Endodermal cell (in vitro differentiated cells): ENCODE data around the gene FBLN5. TPM values are rescaled to one million over a fixed set of nuclear protein-coding genes. Genes with fewer than 3 reads are reported as not detected.

ENCODE experiments used
- DNase-seq: peaks from one replicate; pipeline ENCODE4 v3.0.0-alpha.2; 2017
- H3K27ac ChIP-seq: 2 replicates; pipeline ENCODE4 v1.5.1; 2013; ENCODE audit warnings: mild to moderate bottlenecking, low read depth, low read length, moderate library complexity
- H3K27me3 ChIP-seq: 2 replicates; pipeline ENCODE4 v1.6.1; 2013; ENCODE audit warnings: mild to moderate bottlenecking, low read length, moderate library complexity; ENCODE audit not compliant: insufficient read depth, control insufficient read depth, poor library complexity, severe bottlenecking
- H3K36me3 ChIP-seq: 2 replicates; pipeline ENCODE4 v1.7.0; 2013; ENCODE audit warnings: mild to moderate bottlenecking, low read length, moderate library complexity; ENCODE audit not compliant: control insufficient read depth, insufficient read depth
- H3K4me1 ChIP-seq: one replicate; pipeline ENCODE4 v1.7.0; 2013; ENCODE audit warnings: low read length; ENCODE audit not compliant: control insufficient read depth, insufficient read depth
- H3K4me3 ChIP-seq: 2 replicates; pipeline ENCODE4 v1.5.1; 2013; ENCODE audit warnings: mild to moderate bottlenecking, low read length, moderate library complexity
- H3K9ac ChIP-seq: 2 replicates; pipeline ENCODE4 v1.6.1; 2013; ENCODE audit warnings: mild to moderate bottlenecking, low read length, moderate library complexity; ENCODE audit not compliant: poor library complexity, severe bottlenecking; ENCODE audit errors: extremely low read depth
- H3K9me3 ChIP-seq: 2 replicates; pipeline ENCODE4 v1.6.1; 2013; ENCODE audit warnings: mild to moderate bottlenecking, low read length, moderate library complexity; ENCODE audit not compliant: control insufficient read depth
- H3K27ac Mint-ChIP-seq: 2 replicates; pipeline ENCODE4 v1.8.0; 2020; ENCODE audit warnings: mixed read lengths
- H3K27me3 Mint-ChIP-seq: 2 replicates; pipeline ENCODE4 v1.8.0; 2021; ENCODE audit warnings: mild to moderate bottlenecking, mixed read lengths; ENCODE audit not compliant: insufficient read depth
- H3K36me3 Mint-ChIP-seq: 2 replicates; pipeline ENCODE4 v1.8.0; 2020; ENCODE audit warnings: low read depth, mixed read lengths
- H3K4me1 Mint-ChIP-seq: 2 replicates; pipeline ENCODE4 v1.8.0; 2020; ENCODE audit warnings: mixed read lengths
- H3K4me3 Mint-ChIP-seq: 2 replicates; pipeline ENCODE4 v1.8.0; 2020; ENCODE audit warnings: mild to moderate bottlenecking, moderate library complexity, mixed read lengths
- H3K9me3 Mint-ChIP-seq: 2 replicates; pipeline ENCODE4 v1.8.0; 2020; ENCODE audit warnings: mild to moderate bottlenecking, mixed read lengths
- WGBS, 2 experiments: methylation state at CpG; one replicate each; pipeline versions ENCODE4 v1.1.5 to v1.1.7; 2013; ENCODE audit warnings: missing lambda C conversion rate in 2 of 2, mixed read lengths in 1 of 2; ENCODE audit not compliant: insufficient coverage in 1 of 2, insufficient read length in 1 of 2; 5-methylcytosine and 5-hydroxymethylcytosine counted together
- total RNA-seq, 2 donors: library from RNA; stranded (reverse); fragmentation: NEBNext Ultra II Directional in 1 of 2; extraction: Animal tissue kit (Norgen Biotek cat#: 25700) in 1 of 2; gene quantifications; 2 replicates in 1 of 2; 3 replicates in 1 of 2; pipeline ENCODE4 v1.2.1, GENCODE V29; 2021
- TF ChIP-seq, protein P1 (sequence below): fragments of 200-600 bp; sonication (generic); conservative IDR thresholded peaks from 2 replicates; pipeline ENCODE4 v1.5.0; 2021; ENCODE audit warnings: antibody characterized with exemption, mild to moderate bottlenecking

Gene FBLN5
- total RNA-seq, 2 donors from 2014 or later, result 4.0 to 4.8 TPM

DNA sequence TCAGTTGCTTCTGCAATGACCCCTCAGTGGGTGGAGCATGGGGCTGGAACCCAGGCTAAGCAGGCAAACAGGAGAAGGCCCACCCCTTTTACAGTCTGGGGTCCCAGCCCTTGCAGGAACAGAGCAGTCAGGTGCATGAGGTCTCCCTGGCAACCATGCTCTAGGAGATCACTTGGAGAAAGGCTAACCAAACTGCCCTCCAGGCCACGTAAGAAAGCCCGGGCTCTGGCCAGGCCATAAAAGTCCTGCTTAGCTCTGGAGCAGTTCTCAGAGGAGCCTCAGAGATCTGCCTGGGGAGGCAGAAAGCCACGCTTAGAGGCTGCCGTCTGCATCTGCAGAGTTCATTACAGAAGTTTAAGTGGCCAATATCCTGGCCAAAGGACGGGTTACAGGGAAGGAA is 65.1 kb downstream of the FBLN5 start:
- 92 to 95% methylated on average over 4 to 5 of the region's 5 CpGs for WGBS, 2 experiments

GRCh38 chr14:91879196-91879595 is 68.3 kb downstream of the FBLN5 start:
- Mint-ChIP-seq H3K4me1 (peaks cover 14% of the 10 kb centered on the region), H3K4me3 (no peak overlapping the region), H3K36me3 (no peaks in the 10 kb centered on the region), H3K9me3 (no peaks in the 10 kb centered on the region), H3K27me3 (peaks cover 49% of the 10 kb centered on the region), H3K27ac (no peak overlapping the region)
- Histone ChIP-seq H3K9me3 (no peaks in the 10 kb centered on the region), H3K4me1 (peaks cover 4% of the 10 kb centered on the region), H3K27ac (no peak overlapping the region), H3K9ac (no peak overlapping the region), H3K27me3 (peaks cover 47% of the 10 kb centered on the region), H3K36me3 (no peaks in the 10 kb centered on the region), H3K4me3 (no peak overlapping the region)
- WGBS, 2 experiments, result 76 to 80% methylated on average over 6 of the region's 6 CpGs
- no peak for DNase-seq
- TF ChIP-seq, protein P1, sequence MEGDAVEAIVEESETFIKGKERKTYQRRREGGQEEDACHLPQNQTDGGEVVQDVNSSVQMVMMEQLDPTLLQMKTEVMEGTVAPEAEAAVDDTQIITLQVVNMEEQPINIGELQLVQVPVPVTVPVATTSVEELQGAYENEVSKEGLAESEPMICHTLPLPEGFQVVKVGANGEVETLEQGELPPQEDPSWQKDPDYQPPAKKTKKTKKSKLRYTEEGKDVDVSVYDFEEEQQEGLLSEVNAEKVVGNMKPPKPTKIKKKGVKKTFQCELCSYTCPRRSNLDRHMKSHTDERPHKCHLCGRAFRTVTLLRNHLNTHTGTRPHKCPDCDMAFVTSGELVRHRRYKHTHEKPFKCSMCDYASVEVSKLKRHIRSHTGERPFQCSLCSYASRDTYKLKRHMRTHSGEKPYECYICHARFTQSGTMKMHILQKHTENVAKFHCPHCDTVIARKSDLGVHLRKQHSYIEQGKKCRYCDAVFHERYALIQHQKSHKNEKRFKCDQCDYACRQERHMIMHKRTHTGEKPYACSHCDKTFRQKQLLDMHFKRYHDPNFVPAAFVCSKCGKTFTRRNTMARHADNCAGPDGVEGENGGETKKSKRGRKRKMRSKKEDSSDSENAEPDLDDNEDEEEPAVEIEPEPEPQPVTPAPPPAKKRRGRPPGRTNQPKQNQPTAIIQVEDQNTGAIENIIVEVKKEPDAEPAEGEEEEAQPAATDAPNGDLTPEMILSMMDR, result no peak

More for the DNA sequence above, 65.1 kb downstream of the FBLN5 start:
- Mint-ChIP-seq H3K27ac (no peak overlapping the region), H3K4me1 (peaks cover 4% of the 10 kb centered on the region), H3K27me3 (peaks cover 24% of the 10 kb centered on the region), H3K36me3 (no peaks in the 10 kb centered on the region), H3K4me3 (no peak overlapping the region), H3K9me3 (no peaks in the 10 kb centered on the region)
- Histone ChIP-seq H3K27ac (no peak overlapping the region), H3K27me3 (peaks cover 28% of the 10 kb centered on the region), H3K4me3 (no peak overlapping the region), H3K36me3 (no peaks in the 10 kb centered on the region), H3K4me1 (no peaks in the 10 kb centered on the region), H3K9ac (no peak overlapping the region), H3K9me3 (no peaks in the 10 kb centered on the region)
- TF ChIP-seq, protein P1, result no peak
- DNase-seq, result no peak

- Histone ChIP-seq H3K36me3 (no peaks in the 10 kb centered on the region), H3K9ac (no peak overlapping the region), H3K27me3 (peaks cover 56% of the 10 kb centered on the region), H3K9me3 (no peaks in the 10 kb centered on the region), H3K4me3 (no peak overlapping the region), H3K4me1 (peaks cover 4% of the 10 kb centered on the region), H3K27ac (no peak overlapping the region)
- peaks cover 54% of the 10 kb centered on the region for H3K27me3 Mint-ChIP-seq
- H3K9me3 Mint-ChIP-seq, result no peaks in the 10 kb centered on the region
- DNase-seq, result no peak
- H3K27ac Mint-ChIP-seq, result no peak overlapping the region
- peaks cover 14% of the 10 kb centered on the region for H3K4me1 Mint-ChIP-seq
- TF ChIP-seq, protein P1, result peak; percentile 33
- 95 to 96% methylated on average over 5 of the region's 5 CpGs for WGBS, 2 experiments
- H3K36me3 Mint-ChIP-seq, result no peaks in the 10 kb centered on the region
- no peak overlapping the region for H3K4me3 Mint-ChIP-seq
Observed at GRCh38 chr14:91878274-91878673, 69.2 kb downstream of the FBLN5 start.
